ENCODE measurements around the gene INAVA. TPM values are rescaled to one million over a fixed set of nuclear protein-coding genes. Genes with fewer than 3 reads are reported as not detected.
A peak's percentile ranks its signal among the peaks of the same experiment; 100 is the strongest.

Gene INAVA
- total and polyA plus RNA-seq, 9 of the 15 experiments (the other 6 are each of a cell fraction or from before 2014, with no cell fraction given) = 0.09 TPM; not detected in 8

DNA sequence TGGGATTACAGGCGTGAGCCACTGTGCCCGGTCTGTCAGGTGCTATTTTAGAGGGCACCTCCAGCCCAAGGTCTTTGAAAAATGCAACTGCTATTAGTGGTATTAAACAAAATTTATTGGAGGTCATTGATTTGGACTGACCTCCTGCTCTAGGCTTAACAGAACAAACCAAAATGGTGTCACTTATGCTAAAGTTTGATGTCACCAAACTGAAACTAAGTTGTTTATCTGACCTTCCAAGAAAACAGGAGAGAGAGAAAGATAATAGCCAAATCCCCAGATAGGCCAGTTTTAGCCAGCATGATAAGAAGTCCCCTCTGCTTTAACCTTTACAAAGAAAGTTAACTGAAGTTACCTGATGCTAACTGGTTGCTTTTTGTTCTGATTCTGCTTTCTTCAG lies 8.1 kb upstream of the INAVA start (continued):
- TF ChIP-seq, protein P1, sequence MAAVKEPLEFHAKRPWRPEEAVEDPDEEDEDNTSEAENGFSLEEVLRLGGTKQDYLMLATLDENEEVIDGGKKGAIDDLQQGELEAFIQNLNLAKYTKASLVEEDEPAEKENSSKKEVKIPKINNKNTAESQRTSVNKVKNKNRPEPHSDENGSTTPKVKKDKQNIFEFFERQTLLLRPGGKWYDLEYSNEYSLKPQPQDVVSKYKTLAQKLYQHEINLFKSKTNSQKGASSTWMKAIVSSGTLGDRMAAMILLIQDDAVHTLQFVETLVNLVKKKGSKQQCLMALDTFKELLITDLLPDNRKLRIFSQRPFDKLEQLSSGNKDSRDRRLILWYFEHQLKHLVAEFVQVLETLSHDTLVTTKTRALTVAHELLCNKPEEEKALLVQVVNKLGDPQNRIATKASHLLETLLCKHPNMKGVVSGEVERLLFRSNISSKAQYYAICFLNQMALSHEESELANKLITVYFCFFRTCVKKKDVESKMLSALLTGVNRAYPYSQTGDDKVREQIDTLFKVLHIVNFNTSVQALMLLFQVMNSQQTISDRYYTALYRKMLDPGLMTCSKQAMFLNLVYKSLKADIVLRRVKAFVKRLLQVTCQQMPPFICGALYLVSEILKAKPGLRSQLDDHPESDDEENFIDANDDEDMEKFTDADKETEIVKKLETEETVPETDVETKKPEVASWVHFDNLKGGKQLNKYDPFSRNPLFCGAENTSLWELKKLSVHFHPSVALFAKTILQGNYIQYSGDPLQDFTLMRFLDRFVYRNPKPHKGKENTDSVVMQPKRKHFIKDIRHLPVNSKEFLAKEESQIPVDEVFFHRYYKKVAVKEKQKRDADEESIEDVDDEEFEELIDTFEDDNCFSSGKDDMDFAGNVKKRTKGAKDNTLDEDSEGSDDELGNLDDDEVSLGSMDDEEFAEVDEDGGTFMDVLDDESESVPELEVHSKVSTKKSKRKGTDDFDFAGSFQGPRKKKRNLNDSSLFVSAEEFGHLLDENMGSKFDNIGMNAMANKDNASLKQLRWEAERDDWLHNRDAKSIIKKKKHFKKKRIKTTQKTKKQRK (IDR thresholded peaks at IDR 0.05; ENCODE audit: borderline replicate concordance, low read depth, low read length) = no peak
- TF ChIP-seq ZFX (CRISPR knock-in tag; IDR thresholded peaks at IDR 0.05) (no peak), NEUROD1 (IDR thresholded peaks at IDR 0.05; ENCODE audit: borderline replicate concordance, low read depth, low read length, partially characterized antibody) (no peak), CXXC5 (CRISPR knock-in tag; IDR thresholded peaks at IDR 0.05) (peak; percentile 66), ZNF444 (CRISPR knock-in tag; IDR thresholded peaks at IDR 0.05) (no peak), ETV6 (IDR thresholded peaks at IDR 0.05; ENCODE audit: borderline replicate concordance in 1 of 2, low read depth in 2 of 2, low read length in 1 of 2) (no peak), ETV6 (CRISPR knock-in tag; IDR thresholded peaks at IDR 0.05; ENCODE audit: borderline replicate concordance) (no peak), ARID2 (IDR thresholded peaks at IDR 0.05) (no peak), RBM15 (IDR thresholded peaks at IDR 0.05; ENCODE audit: insufficient read depth, low read length) (no peak), POLR3A (IDR thresholded peaks at IDR 0.05; ENCODE audit: borderline replicate concordance, extremely low read depth, insufficient read depth, insufficient read length) (no peak), ZNF707 (CRISPR knock-in tag; conservative IDR thresholded peaks at IDR 0.05) (no peak), ZBED1 (IDR thresholded peaks at IDR 0.05) (no peak)
- TF ChIP-seq, protein P2, sequence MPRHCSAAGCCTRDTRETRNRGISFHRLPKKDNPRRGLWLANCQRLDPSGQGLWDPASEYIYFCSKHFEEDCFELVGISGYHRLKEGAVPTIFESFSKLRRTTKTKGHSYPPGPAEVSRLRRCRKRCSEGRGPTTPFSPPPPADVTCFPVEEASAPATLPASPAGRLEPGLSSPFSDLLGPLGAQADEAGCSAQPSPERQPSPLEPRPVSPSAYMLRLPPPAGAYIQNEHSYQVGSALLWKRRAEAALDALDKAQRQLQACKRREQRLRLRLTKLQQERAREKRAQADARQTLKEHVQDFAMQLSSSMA (CRISPR knock-in tag; IDR thresholded peaks at IDR 0.05) = no peak
- TF ChIP-seq, protein P3, sequence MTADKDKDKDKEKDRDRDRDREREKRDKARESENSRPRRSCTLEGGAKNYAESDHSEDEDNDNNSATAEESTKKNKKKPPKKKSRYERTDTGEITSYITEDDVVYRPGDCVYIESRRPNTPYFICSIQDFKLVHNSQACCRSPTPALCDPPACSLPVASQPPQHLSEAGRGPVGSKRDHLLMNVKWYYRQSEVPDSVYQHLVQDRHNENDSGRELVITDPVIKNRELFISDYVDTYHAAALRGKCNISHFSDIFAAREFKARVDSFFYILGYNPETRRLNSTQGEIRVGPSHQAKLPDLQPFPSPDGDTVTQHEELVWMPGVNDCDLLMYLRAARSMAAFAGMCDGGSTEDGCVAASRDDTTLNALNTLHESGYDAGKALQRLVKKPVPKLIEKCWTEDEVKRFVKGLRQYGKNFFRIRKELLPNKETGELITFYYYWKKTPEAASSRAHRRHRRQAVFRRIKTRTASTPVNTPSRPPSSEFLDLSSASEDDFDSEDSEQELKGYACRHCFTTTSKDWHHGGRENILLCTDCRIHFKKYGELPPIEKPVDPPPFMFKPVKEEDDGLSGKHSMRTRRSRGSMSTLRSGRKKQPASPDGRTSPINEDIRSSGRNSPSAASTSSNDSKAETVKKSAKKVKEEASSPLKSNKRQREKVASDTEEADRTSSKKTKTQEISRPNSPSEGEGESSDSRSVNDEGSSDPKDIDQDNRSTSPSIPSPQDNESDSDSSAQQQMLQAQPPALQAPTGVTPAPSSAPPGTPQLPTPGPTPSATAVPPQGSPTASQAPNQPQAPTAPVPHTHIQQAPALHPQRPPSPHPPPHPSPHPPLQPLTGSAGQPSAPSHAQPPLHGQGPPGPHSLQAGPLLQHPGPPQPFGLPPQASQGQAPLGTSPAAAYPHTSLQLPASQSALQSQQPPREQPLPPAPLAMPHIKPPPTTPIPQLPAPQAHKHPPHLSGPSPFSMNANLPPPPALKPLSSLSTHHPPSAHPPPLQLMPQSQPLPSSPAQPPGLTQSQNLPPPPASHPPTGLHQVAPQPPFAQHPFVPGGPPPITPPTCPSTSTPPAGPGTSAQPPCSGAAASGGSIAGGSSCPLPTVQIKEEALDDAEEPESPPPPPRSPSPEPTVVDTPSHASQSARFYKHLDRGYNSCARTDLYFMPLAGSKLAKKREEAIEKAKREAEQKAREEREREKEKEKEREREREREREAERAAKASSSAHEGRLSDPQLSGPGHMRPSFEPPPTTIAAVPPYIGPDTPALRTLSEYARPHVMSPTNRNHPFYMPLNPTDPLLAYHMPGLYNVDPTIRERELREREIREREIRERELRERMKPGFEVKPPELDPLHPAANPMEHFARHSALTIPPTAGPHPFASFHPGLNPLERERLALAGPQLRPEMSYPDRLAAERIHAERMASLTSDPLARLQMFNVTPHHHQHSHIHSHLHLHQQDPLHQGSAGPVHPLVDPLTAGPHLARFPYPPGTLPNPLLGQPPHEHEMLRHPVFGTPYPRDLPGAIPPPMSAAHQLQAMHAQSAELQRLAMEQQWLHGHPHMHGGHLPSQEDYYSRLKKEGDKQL (CRISPR knock-in tag; IDR thresholded peaks at IDR 0.05; ENCODE audit: borderline replicate concordance) = no peak
- TF ChIP-seq, protein P4, sequence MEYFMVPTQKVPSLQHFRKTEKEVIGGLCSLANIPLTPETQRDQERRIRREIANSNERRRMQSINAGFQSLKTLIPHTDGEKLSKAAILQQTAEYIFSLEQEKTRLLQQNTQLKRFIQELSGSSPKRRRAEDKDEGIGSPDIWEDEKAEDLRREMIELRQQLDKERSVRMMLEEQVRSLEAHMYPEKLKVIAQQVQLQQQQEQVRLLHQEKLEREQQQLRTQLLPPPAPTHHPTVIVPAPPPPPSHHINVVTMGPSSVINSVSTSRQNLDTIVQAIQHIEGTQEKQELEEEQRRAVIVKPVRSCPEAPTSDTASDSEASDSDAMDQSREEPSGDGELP (CRISPR knock-in tag; IDR thresholded peaks at IDR 0.05; ENCODE audit: borderline replicate concordance) = no peak
- TF ChIP-seq, protein P5, sequence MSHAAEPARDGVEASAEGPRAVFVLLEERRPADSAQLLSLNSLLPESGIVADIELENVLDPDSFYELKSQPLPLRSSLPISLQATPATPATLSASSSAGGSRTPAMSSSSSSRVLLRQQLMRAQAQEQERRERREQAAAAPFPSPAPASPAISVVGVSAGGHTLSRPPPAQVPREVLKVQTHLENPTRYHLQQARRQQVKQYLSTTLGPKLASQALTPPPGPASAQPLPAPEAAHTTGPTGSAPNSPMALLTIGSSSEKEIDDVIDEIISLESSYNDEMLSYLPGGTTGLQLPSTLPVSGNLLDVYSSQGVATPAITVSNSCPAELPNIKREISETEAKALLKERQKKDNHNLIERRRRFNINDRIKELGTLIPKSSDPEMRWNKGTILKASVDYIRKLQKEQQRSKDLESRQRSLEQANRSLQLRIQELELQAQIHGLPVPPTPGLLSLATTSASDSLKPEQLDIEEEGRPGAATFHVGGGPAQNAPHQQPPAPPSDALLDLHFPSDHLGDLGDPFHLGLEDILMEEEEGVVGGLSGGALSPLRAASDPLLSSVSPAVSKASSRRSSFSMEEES (CRISPR knock-in tag; IDR thresholded peaks at IDR 0.05) = no peak; the same call in 1 of the 2 replicates
